K562 (cell line): ENCODE results near the gene TLE3. TPM values are rescaled to one million over a fixed set of nuclear protein-coding genes. Genes with fewer than 3 reads are reported as not detected.

Experiments
- ATAC-seq: fragments of 200-7000 bp; cut with Tn5 transposase; 3 replicates; pipeline ENCODE4 v1.9.1; 2020; ENCODE audit warnings: moderate library complexity
- BruUV-seq: library from RNA; stranded (reverse); fragments of 400-500 nt; replicated peaks from 2 replicates; lab custom pipeline; 2021; lab: Mats Ljungman, UMichigan
- CTCF ChIA-PET: fragments of 300-600 bp; formaldehyde crosslinking; extraction: SDS; loops from one replicate; lab custom pipeline; 2021; ENCODE audit warnings: low intra/inter-chr PET ratio; lab: Yijun Ruan, JAX
- POLR2A ChIA-PET: fragments of 300-600, 350-650 bp; sonication (Branson Sonifier 250); formaldehyde crosslinking; extraction: SDS; loops from one replicate; lab custom pipeline; 2021; ENCODE audit warnings: antibody characterized with exemption, inconsistent platforms; lab: Yijun Ruan, JAX
- DNase-seq, 4 experiments: peaks; one replicate each; pipeline versions ENCODE4 v3.0.0 to v3.0.0-alpha.2; 2011 to 2018; ENCODE audit warnings: low spot score in 3 of 4, mixed read lengths in 3 of 4; ENCODE audit errors: extremely low read depth in 1 of 4
- FAIRE-seq: peaks from 2 replicates; lab custom pipeline; 2011; peaks lifted over from hg19 to GRCh38; lab: Jason Lieb, UNC
- H2AFZ ChIP-seq: 2 replicates; pipeline ENCODE4 v1.6.0; 2011; ENCODE audit warnings: low read depth, low read length, control low read depth, inconsistent platforms
- H3K27ac ChIP-seq: fragments of 200-600 bp; 3 replicates; pipeline ENCODE4 v1.8.0; 2011; ENCODE audit warnings: low read depth, mild to moderate bottlenecking, control low read depth, inconsistent platforms, low read length, moderate library complexity, mixed read lengths; ENCODE audit errors: extremely low read depth
- H3K27me3 ChIP-seq, 2 experiments: fragments of 300-600 bp in 1 of 2; 2 replicates in 1 of 2; 3 replicates in 1 of 2; pipeline versions ENCODE4 v1.6.0 to v1.8.0; 2011; ENCODE audit warnings: inconsistent platforms in 2 of 2, low read length in 2 of 2, mild to moderate bottlenecking in 1 of 2, mixed read lengths in 1 of 2, moderate library complexity in 1 of 2; ENCODE audit not compliant: control insufficient read depth in 2 of 2, insufficient read depth in 2 of 2
- H3K36me3 ChIP-seq: fragments of 300-600 bp; 3 replicates; pipeline ENCODE4 v1.8.0; 2011; ENCODE audit warnings: mild to moderate bottlenecking, low read length, inconsistent platforms; ENCODE audit not compliant: control insufficient read depth, insufficient read depth
- H3K4me1 ChIP-seq, 2 experiments: fragments of 200-600 bp in 1 of 2; replicated peaks in 1 of 2; 2 replicates in 1 of 2; 3 replicates in 1 of 2; pipeline versions ENCODE4 v1.5.1 to v1.8.0; 2011; ENCODE audit warnings: inconsistent platforms in 2 of 2, low read length in 2 of 2, mild to moderate bottlenecking in 1 of 2, mixed read lengths in 1 of 2, moderate library complexity in 1 of 2; ENCODE audit not compliant: control insufficient read depth in 2 of 2, insufficient read depth in 2 of 2
- H3K4me2 ChIP-seq: 2 replicates; pipeline ENCODE4 v1.6.1; 2011; ENCODE audit warnings: low read length, control low read depth, inconsistent platforms, mixed read lengths; ENCODE audit not compliant: insufficient read depth
- H3K4me3 ChIP-seq: fragments of 200-600 bp; sonication (generic), shearing (Covaris generic); 2 replicates; pipeline ENCODE4 v1.5.1; 2016; ENCODE audit warnings: control low read depth, inconsistent platforms
- H3K79me2 ChIP-seq: fragments of 200-600 bp; 3 replicates; pipeline ENCODE4 v1.8.0; 2011; ENCODE audit warnings: low read length, inconsistent platforms; ENCODE audit not compliant: control insufficient read depth, insufficient read depth
- H3K9ac ChIP-seq, 2 experiments: 2 replicates each; pipeline versions ENCODE4 v1.6.0 to v1.6.1; 2011; ENCODE audit warnings: low read depth in 2 of 2, low read length in 2 of 2, control low read depth in 1 of 2, inconsistent platforms in 1 of 2, mild to moderate bottlenecking in 1 of 2, mixed read lengths in 1 of 2; ENCODE audit not compliant: insufficient read depth in 1 of 2
- H3K9me1 ChIP-seq: one replicate; pipeline ENCODE4 v1.6.0; 2011; ENCODE audit warnings: inconsistent platforms, mild to moderate bottlenecking, low read length, moderate library complexity; ENCODE audit not compliant: control insufficient read depth, insufficient read depth
- H3K9me3 ChIP-seq: replicated peaks from 2 replicates; pipeline ENCODE4 v1.5.1; 2011; ENCODE audit warnings: low read depth, low read length, inconsistent platforms; ENCODE audit not compliant: control insufficient read depth, insufficient read depth
- H4K20me1 ChIP-seq: replicated peaks from 2 replicates; pipeline ENCODE4 v1.6.1; 2011; ENCODE audit warnings: low read length, inconsistent platforms, mixed read lengths; ENCODE audit not compliant: control insufficient read depth, insufficient read depth
- GABPA ChIP-seq: fragments of 200-800 bp; sonication (Bioruptor generic); conservative IDR thresholded peaks from 2 replicates; pipeline ENCODE4 v1.6.1; 2016; ENCODE audit warnings: low read depth, missing genetic modification characterization, missing compliant biosample characterization
- PHB ChIP-seq: fragments of 250-450 bp; sonication (Bioruptor Pico); IDR thresholded peaks from 2 replicates; pipeline ENCODE4 v1.5.0; 2021
- RBM39 ChIP-seq: fragments of 200-400 bp; formaldehyde crosslinking; optimal IDR thresholded peaks from 2 replicates; pipeline ENCODE3; 2018; ENCODE audit warnings: low read depth, low read length
- SAFB ChIP-seq: fragments of 200-400 bp; formaldehyde crosslinking; IDR thresholded peaks from 2 replicates; pipeline ENCODE4 v1.6.1; 2017; ENCODE audit warnings: low read depth, low read length, borderline replicate concordance
- SP1 ChIP-seq: sonication (generic); formaldehyde crosslinking; IDR thresholded peaks from 2 replicates; pipeline ENCODE4 v1.8.1; 2022; ENCODE audit warnings: mild to moderate bottlenecking, missing genetic modification reagents
- SRSF3 ChIP-seq: fragments of 200-400 bp; formaldehyde crosslinking; IDR thresholded peaks from 2 replicates; pipeline ENCODE4 v1.6.1; 2016; ENCODE audit warnings: mild to moderate bottlenecking, low read length, moderate library complexity; ENCODE audit not compliant: insufficient read depth
- TSHZ1 ChIP-seq: fragments of 250-450 bp; sonication (Bioruptor Pico); IDR thresholded peaks from 2 replicates; pipeline ENCODE4 v1.4.0; 2020; ENCODE audit warnings: mild to moderate bottlenecking, moderate library complexity
- ZNF232 ChIP-seq: sonication (generic); formaldehyde crosslinking; IDR thresholded peaks from 2 replicates; pipeline ENCODE4 v1.8.0; 2022; ENCODE audit warnings: mild to moderate bottlenecking, missing genetic modification reagents
- WGBS: fragments of 100-300 bp; shearing (Covaris generic); methylation state at CpG from one replicate; pipeline ENCODE4 v1.1.6; 2016; ENCODE audit warnings: low coverage, mixed read lengths; ENCODE audit not compliant: insufficient coverage; ENCODE audit errors: missing lambda C conversion rate; 5-methylcytosine and 5-hydroxymethylcytosine counted together
- in situ Hi-C: fragments of 300-500 bp; cut with MboI; formaldehyde crosslinking; loops from 4 replicates; pipeline ENCODE4 v1.15.0; 2018; ENCODE audit warnings: inconsistent platforms, mixed read lengths
- intact Hi-C: fragments of 100-400 bp; cut with micrococcal nuclease; formaldehyde crosslinking; loops from 2 replicates; pipeline ENCODE4 v1.14.2; 2022
- polyA plus RNA-seq, 8 experiments: library from polyadenylated mRNA; depleted of rRNA in 4 of 8; stranded (reverse) in 5 of 8; unstranded in 3 of 8; fragments of >200 nt; fragmentation: Nextera tagmentation in 2 of 8; fragmentation: Illumina TruSeq in 1 of 8; extraction: Ambion mirVana in 2 of 8; extraction: Trizol in 1 of 8; gene quantifications; 2 replicates each; pipeline versions ENCODE4 v1.2.1 to v1.2.3, GENCODE V29; 2011 to 2014; ENCODE audit warnings: inconsistent platforms in 1 of 8, missing spikeins in 1 of 8
- total RNA-seq, 7 experiments: library from RNA; depleted of rRNA in 6 of 7; stranded (reverse); fragments of >200 nt in 6 of 7; fragmentation: Illumina TruSeq in 2 of 7; extraction: Trizol in 2 of 7; gene quantifications; 2 replicates each; pipeline versions ENCODE4 v1.2.1 to v1.2.3, GENCODE V29; 2011 to 2021; ENCODE audit warnings: low replicate concordance in 1 of 7
- TF ChIP-seq, protein P1 (sequence below), 2 experiments: fragments of 450-650 bp in 1 of 2; sonication (generic) in 1 of 2; formaldehyde crosslinking in 1 of 2; IDR thresholded peaks in 1 of 2; conservative IDR thresholded peaks in 1 of 2; 2 replicates each; pipeline versions ENCODE4 v1.6.1 to v1.8.1; 2016 to 2023; ENCODE audit warnings: mild to moderate bottlenecking in 2 of 2, moderate library complexity in 2 of 2, inconsistent platforms in 1 of 2, missing genetic modification reagents in 1 of 2
- TF ChIP-seq, protein P2 (sequence below): fragments of 450-650 bp; IDR thresholded peaks from 2 replicates; pipeline ENCODE4 v1.7.0; 2016; ENCODE audit warnings: borderline replicate concordance
- TF ChIP-seq, protein P3 (sequence below): fragments of 450-650 bp; IDR thresholded peaks from 2 replicates; pipeline ENCODE4 v1.6.1; 2018; ENCODE audit warnings: mild to moderate bottlenecking, low read depth; ENCODE audit not compliant: partially characterized antibody

Gene TLE3
- total and polyA plus RNA-seq, 9 of the 15 experiments (the other 6 are each of a cell fraction or from before 2014, with no cell fraction given) = 1.5 to 84.2 (median 14.1) TPM

DNA sequence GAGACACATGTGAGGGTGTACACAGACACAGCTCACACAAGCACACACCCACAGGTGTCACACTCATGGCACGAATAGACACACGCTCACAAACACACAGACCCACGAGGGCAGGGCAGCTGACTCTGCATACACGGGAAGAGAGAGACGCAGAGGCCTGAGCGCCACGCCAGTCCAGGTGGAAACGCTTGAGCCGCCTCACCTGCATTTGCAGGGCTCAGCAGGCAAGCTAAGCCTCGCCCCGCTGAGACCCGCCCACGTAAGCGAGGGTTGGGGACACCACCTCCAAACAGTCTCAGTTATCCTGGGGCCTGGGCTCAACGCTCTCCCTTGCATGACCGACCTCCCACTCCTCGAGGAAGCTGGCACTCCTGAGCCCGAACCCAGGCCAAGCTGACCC is 73.2 kb downstream of the TLE3 start:
- no peak for DNase-seq
- in situ Hi-C loops (no loop called here), intact Hi-C loops (no loop called here)
- no peak overlapping the region for H3K9ac ChIP-seq
- peaks cover 23 to 42% of the 10 kb centered on the region in 2 experiments for H3K27me3 ChIP-seq
- H3K4me1 ChIP-seq = no peaks in the 10 kb centered on the region
- H3K4me3 ChIP-seq = no peak overlapping the region
- H3K9me3 ChIP-seq = no peaks in the 10 kb centered on the region
- no peak overlapping the region for H3K27ac ChIP-seq
- POLR2A ChIA-PET = interaction anchor here (0.6 kb wide), 1 partner anchor 34 kb away, joined by 3 read pairs; no protein-coding TSS in a partner anchor
- TF ChIP-seq GABPA (tag) = no peak
- no peak for TF ChIP-seq ZNF232 (CRISPR knock-in tag)
- no peak for TF ChIP-seq TSHZ1 (CRISPR knock-in tag)
- TF ChIP-seq, protein P1, sequence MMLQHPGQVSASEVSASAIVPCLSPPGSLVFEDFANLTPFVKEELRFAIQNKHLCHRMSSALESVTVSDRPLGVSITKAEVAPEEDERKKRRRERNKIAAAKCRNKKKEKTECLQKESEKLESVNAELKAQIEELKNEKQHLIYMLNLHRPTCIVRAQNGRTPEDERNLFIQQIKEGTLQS (IDR thresholded peaks at IDR 0.05) = no peak
- TF ChIP-seq, protein P1 (CRISPR knock-in tag; conservative IDR thresholded peaks at IDR 0.05) = no peak
- TF ChIP-seq, protein P2, sequence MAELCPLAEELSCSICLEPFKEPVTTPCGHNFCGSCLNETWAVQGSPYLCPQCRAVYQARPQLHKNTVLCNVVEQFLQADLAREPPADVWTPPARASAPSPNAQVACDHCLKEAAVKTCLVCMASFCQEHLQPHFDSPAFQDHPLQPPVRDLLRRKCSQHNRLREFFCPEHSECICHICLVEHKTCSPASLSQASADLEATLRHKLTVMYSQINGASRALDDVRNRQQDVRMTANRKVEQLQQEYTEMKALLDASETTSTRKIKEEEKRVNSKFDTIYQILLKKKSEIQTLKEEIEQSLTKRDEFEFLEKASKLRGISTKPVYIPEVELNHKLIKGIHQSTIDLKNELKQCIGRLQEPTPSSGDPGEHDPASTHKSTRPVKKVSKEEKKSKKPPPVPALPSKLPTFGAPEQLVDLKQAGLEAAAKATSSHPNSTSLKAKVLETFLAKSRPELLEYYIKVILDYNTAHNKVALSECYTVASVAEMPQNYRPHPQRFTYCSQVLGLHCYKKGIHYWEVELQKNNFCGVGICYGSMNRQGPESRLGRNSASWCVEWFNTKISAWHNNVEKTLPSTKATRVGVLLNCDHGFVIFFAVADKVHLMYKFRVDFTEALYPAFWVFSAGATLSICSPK = no peak
- TF ChIP-seq SAFB = no peak
- no peak for TF ChIP-seq PHB (CRISPR knock-in tag)
- no peak for TF ChIP-seq RBM39
- no peak for TF ChIP-seq SP1 (CRISPR knock-in tag)
- TF ChIP-seq SRSF3 = no peak
- TF ChIP-seq, protein P3, sequence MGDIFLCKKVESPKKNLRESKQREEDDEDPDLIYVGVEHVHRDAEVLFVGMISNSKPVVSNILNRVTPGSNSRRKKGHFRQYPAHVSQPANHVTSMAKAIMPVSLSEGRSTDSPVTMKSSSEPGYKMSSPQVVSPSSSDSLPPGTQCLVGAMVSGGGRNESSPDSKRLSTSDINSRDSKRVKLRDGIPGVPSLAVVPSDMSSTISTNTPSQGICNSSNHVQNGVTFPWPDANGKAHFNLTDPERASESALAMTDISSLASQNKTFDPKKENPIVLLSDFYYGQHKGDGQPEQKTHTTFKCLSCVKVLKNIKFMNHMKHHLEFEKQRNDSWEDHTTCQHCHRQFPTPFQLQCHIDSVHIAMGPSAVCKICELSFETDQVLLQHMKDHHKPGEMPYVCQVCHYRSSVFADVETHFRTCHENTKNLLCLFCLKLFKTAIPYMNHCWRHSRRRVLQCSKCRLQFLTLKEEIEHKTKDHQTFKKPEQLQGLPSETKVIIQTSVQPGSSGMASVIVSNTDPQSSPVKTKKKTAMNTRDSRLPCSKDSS = no peak
- H4K20me1 ChIP-seq = 0 out of 2 replicates have a peak, but pooled peaks cover 3% of the 10 kb centered on the region
- H3K36me3 ChIP-seq = no peaks in the 10 kb centered on the region
- no peak overlapping the region for H3K4me2 ChIP-seq
- BruUV-seq = no TSS peak
- FAIRE-seq = no peak
- no peak overlapping the region for H2AFZ ChIP-seq
- H3K9me1 ChIP-seq = no peaks in the 10 kb centered on the region
- WGBS = 0% methylated on average over 16 of the region's 18 CpGs
- no peak for ATAC-seq
- no peaks in the 10 kb centered on the region for H3K79me2 ChIP-seq
- CTCF ChIA-PET = no interaction called here
